Right lobe of liver (tissue), 6 donors: ENCODE measurements around the gene LCP1. TPM values are rescaled to one million over a fixed set of nuclear protein-coding genes. Genes with fewer than 3 reads are reported as not detected.

ENCODE experiments used
- ATAC-seq, 4 donors: fragments of 200-7000 bp; cut with Tn5 transposase; one replicate each; pipeline ENCODE4 v1.9.1; 2020; ENCODE audit warnings: mild to moderate bottlenecking in 4 of 4, moderate library complexity in 4 of 4
- DNase-seq, 3 donors: peaks; one replicate each; pipeline ENCODE4 v3.0.0-alpha.2; 2020
- H3K27ac ChIP-seq, 3 donors: fragments of 200-600 bp; one replicate each; pipeline ENCODE4 v1.8.0; 2022
- H3K27me3 ChIP-seq, 2 donors: fragments of 200-600 bp; one replicate each; pipeline ENCODE4 v1.8.0; 2022
- H3K36me3 ChIP-seq, 4 donors: fragments of 200-600 bp; sonication (generic) in 1 of 4; one replicate each; pipeline versions ENCODE4 v1.5.1 to v1.8.0; 2017 to 2022; ENCODE audit warnings: control low read depth in 1 of 4
- H3K4me1 ChIP-seq, 4 donors: fragments of 200-600 bp; sonication (generic) in 1 of 4; one replicate each; pipeline versions ENCODE4 v1.5.1 to v1.8.0; 2017 to 2022; ENCODE audit warnings: control low read depth in 1 of 4
- H3K4me3 ChIP-seq, 3 donors: fragments of 200-600 bp; one replicate each; pipeline ENCODE4 v1.8.0; 2022
- H3K9me3 ChIP-seq, 4 donors: fragments of 200-600 bp; sonication (generic) in 1 of 4; one replicate each; pipeline versions ENCODE4 v1.5.1 to v1.8.0; 2017 to 2022; ENCODE audit warnings: control low read depth in 1 of 4
- CTCF ChIP-seq, 4 donors: fragments of 200-600 bp in 3 of 4; fragments of 450-650 bp in 1 of 4; IDR thresholded peaks; one replicate each; pipeline versions ENCODE4 v1.5.1 to v1.8.0; 2016 to 2022; ENCODE audit warnings: antibody characterized with exemption in 4 of 4, mild to moderate bottlenecking in 2 of 4
- POLR2A ChIP-seq: fragments of 450-650 bp; IDR thresholded peaks from one replicate; pipeline ENCODE4 v1.6.1; 2017; ENCODE audit warnings: antibody characterized with exemption, mild to moderate bottlenecking
- WGBS: methylation state at CpG from one replicate; pipeline ENCODE4 v1.1.6; 2018; ENCODE audit warnings: low coverage, low lambda C conversion rate; ENCODE audit not compliant: insufficient coverage; ENCODE audit errors: missing lambda C conversion rate; 5-methylcytosine and 5-hydroxymethylcytosine counted together
- intact Hi-C, 2 donors: fragments of 100-400 bp; cut with DNase I; formaldehyde crosslinking; loops; one replicate each; pipeline versions ENCODE4 v1.11.2 to v1.14.1; 2022
- total RNA-seq, 6 experiments: library from RNA; depleted of rRNA in 2 of 6; stranded (reverse); fragments of >200 nt in 2 of 6; fragmentation: NEBNext Ultra II Directional in 3 of 6; extraction: Animal tissue kit (Norgen Biotek cat#: 25700) in 3 of 6; gene quantifications; one replicate each; pipeline versions ENCODE4 v1.1.0 to v1.2.4, GENCODE V29; 2016 to 2023
- donor health status: DM: no; HTN: yes; CAD: no.
- donor health status: DM: no; HTN: no; CAD: no.
- donor health status: DM: no; HTN: no; CAD: no.
- donor health status: DM: no; HTN: yes; CAD: no.
- donor health status: DM: no; HTN: yes; CAD: no.

LCP1 gene
- total RNA-seq, 6 experiments from 2014 or later, result 19.7 to 58.1 (median 22.8) TPM

GRCh38 chr13:46134961-46135522, 46.9 kb downstream of the LCP1 start:
- H3K36me3 ChIP-seq, result peaks cover 0 to 2% (median under 1%) of the 10 kb centered on the region in 4 donors
- intact Hi-C loops, result no loop called here
- H3K4me3 ChIP-seq, result no peak overlapping the region
- no peak for DNase-seq
- ATAC-seq, result peak; percentile 48 to 75 (median 64)
- H3K4me1 ChIP-seq, result peaks cover 0 to 19% (median 3%) of the 10 kb centered on the region in 4 donors
- no peak for TF ChIP-seq POLR2A
- no peak for TF ChIP-seq CTCF (IDR thresholded peaks at IDR 0.05)
- H3K27me3 ChIP-seq, result no peaks in the 10 kb centered on the region
- H3K9me3 ChIP-seq, result no peaks in the 10 kb centered on the region
- WGBS, result 43% methylated on average over 4 of the region's 4 CpGs
- H3K27ac ChIP-seq, result no peak overlapping the region

GRCh38 chr13:46134494-46134893, 47.5 kb downstream of the LCP1 start:
- ATAC-seq (no peak), DNase-seq (no peak)
- Histone ChIP-seq H3K4me1 (peaks cover 0 to 19% (median 3%) of the 10 kb centered on the region in 4 donors), H3K27ac (no peak overlapping the region), H3K9me3 (no peaks in the 10 kb centered on the region), H3K4me3 (no peak overlapping the region), H3K36me3 (peaks cover 0 to 2% (median under 1%) of the 10 kb centered on the region in 4 donors), H3K27me3 (no peaks in the 10 kb centered on the region)
- 76% methylated on average over 2 of the region's 2 CpGs for WGBS
- TF ChIP-seq CTCF (IDR thresholded peaks at IDR 0.05) (no peak), POLR2A (no peak)
- intact Hi-C loops, result no loop called here

- DNase-seq, result no peak
- Histone ChIP-seq H3K27ac (no peak overlapping the region), H3K4me1 (peaks cover 0 to 12% (median 2%) of the 10 kb centered on the region in 4 donors), H3K36me3 (peaks cover 0 to 2% (median under 1%) of the 10 kb centered on the region in 4 donors), H3K9me3 (no peaks in the 10 kb centered on the region), H3K4me3 (no peak overlapping the region), H3K27me3 (no peaks in the 10 kb centered on the region)
- ATAC-seq, result no peak
- WGBS, result 83% methylated on average over 1 of the region's 3 CpGs
- intact Hi-C loops, result no loop called here
- TF ChIP-seq CTCF (IDR thresholded peaks at IDR 0.05) (no peak), POLR2A (no peak)
These were observed 49.9 kb downstream of the LCP1 start for GRCh38 chr13:46132109-46132508.

- intact Hi-C loops, result no loop called here
- peaks cover 0 to 16% (median 4%) of the 10 kb centered on the region in 4 donors for H3K4me1 ChIP-seq
- H3K9me3 ChIP-seq, result no peaks in the 10 kb centered on the region
- TF ChIP-seq CTCF (IDR thresholded peaks at IDR 0.05) (no peak), POLR2A (no peak)
- ATAC-seq (no peak), DNase-seq (no peak)
- H3K36me3 ChIP-seq, result peaks cover 0 to 2% (median under 1%) of the 10 kb centered on the region in 4 donors
- H3K27me3 ChIP-seq, result no peaks in the 10 kb centered on the region
- H3K27ac ChIP-seq, result no peak overlapping the region
- H3K4me3 ChIP-seq, result no peak overlapping the region
These were observed 50.3 kb downstream of the LCP1 start for GRCh38 chr13:46131705-46132104.
